NT2/D1 (cell line): ENCODE measurements around the gene CYP2C19.

ENCODE experiments used
- SUZ12 ChIP-seq: IDR thresholded peaks from 2 replicates; pipeline ENCODE4 v1.6.1; 2011; ENCODE audit not compliant: insufficient read length, insufficient read depth; ENCODE audit errors: extremely low read depth
- YY1 ChIP-seq: IDR thresholded peaks from 2 replicates; pipeline ENCODE4 v1.6.1; 2011; ENCODE audit not compliant: insufficient read length, insufficient read depth
- ZNF274 ChIP-seq: IDR thresholded peaks from 2 replicates; pipeline ENCODE4 v1.6.1; 2011; ENCODE audit warnings: mild to moderate bottlenecking, low read depth, low read length

GRCh38 chr10:94777886-94778458, 15.5 kb downstream of the CYP2C19 start:
- TF ChIP-seq YY1 (no peak), ZNF274 (no peak), SUZ12 (no peak)
